Loucy (cell line): ENCODE results near the gene LSM12.

ENCODE experiments used
- H2AFZ ChIP-seq: fragments of 200-600 bp; sonication (generic); 2 replicates; pipeline ENCODE4 v1.6.0; 2016; ENCODE audit warnings: antibody characterized with exemption, mild to moderate bottlenecking, low read length, moderate library complexity
- H3F3A ChIP-seq: fragments of 200-600 bp; 2 replicates; pipeline ENCODE4 v1.6.0; 2016; ENCODE audit warnings: antibody characterized with exemption, low read depth, mild to moderate bottlenecking
- H3K27me3 ChIP-seq: fragments of 200-600 bp; sonication (generic); 2 replicates; pipeline ENCODE4 v1.6.1; 2014; ENCODE audit warnings: low read length, mild to moderate bottlenecking; ENCODE audit not compliant: insufficient read depth, poor library complexity, severe bottlenecking
- H3K36me3 ChIP-seq: fragments of 200-600 bp; sonication (generic); 2 replicates; pipeline ENCODE4 v1.6.1; 2016; ENCODE audit warnings: low read length; ENCODE audit not compliant: insufficient read depth
- H3K4me1 ChIP-seq: fragments of 200-600 bp; sonication (generic); 2 replicates; pipeline ENCODE4 v1.5.1; 2014; ENCODE audit warnings: low read length, mild to moderate bottlenecking; ENCODE audit not compliant: insufficient read depth, poor library complexity, severe bottlenecking
- H3K4me2 ChIP-seq: fragments of 200-600 bp; sonication (generic); 2 replicates; pipeline ENCODE4 v1.6.0; 2014; ENCODE audit warnings: antibody characterized with exemption, low read length, low read depth, mild to moderate bottlenecking; ENCODE audit not compliant: poor library complexity, severe bottlenecking
- H3K4me3 ChIP-seq: fragments of 200-600 bp; sonication (generic); 2 replicates; pipeline ENCODE4 v1.5.1; 2014; ENCODE audit warnings: low read length, mild to moderate bottlenecking, mixed read lengths; ENCODE audit not compliant: poor library complexity, severe bottlenecking
- H3K79me2 ChIP-seq: fragments of 200-600 bp; sonication (generic); 2 replicates; pipeline ENCODE4 v1.6.1; 2014; ENCODE audit warnings: low read length; ENCODE audit not compliant: insufficient read depth
- H3K9ac ChIP-seq: fragments of 200-600 bp; sonication (generic); 2 replicates; pipeline ENCODE4 v1.6.0; 2014; ENCODE audit warnings: mild to moderate bottlenecking, low read depth, low read length, moderate library complexity; ENCODE audit not compliant: poor library complexity, severe bottlenecking
- H3K9me2 ChIP-seq: fragments of 200-600 bp; sonication (generic); replicated peaks from 2 replicates; pipeline ENCODE4 v1.6.1; 2016; ENCODE audit warnings: low read depth, low read length, mixed read lengths
- H3K9me3 ChIP-seq: fragments of 200-600 bp; sonication (generic); 2 replicates; pipeline ENCODE4 v1.6.1; 2014; ENCODE audit warnings: mild to moderate bottlenecking, antibody characterized with exemption, low read length, low read depth; ENCODE audit not compliant: insufficient read depth
- H4K20me1 ChIP-seq: fragments of 200-600 bp; sonication (generic); 2 replicates; pipeline ENCODE4 v1.6.0; 2014; ENCODE audit warnings: antibody characterized with exemption, low read length, mild to moderate bottlenecking; ENCODE audit not compliant: insufficient read depth, poor library complexity, severe bottlenecking
- CTCF ChIP-seq: fragments of 200-600 bp; sonication (generic); conservative IDR thresholded peaks from 2 replicates; pipeline ENCODE4 v1.5.1; 2014; ENCODE audit warnings: mild to moderate bottlenecking, antibody characterized with exemption, low read length
- EZH2phosphoT487 ChIP-seq: fragments of 200-600 bp; IDR thresholded peaks from 2 replicates; pipeline ENCODE4 v1.6.1; 2018; ENCODE audit warnings: antibody characterized with exemption, mild to moderate bottlenecking, moderate library complexity, borderline replicate concordance

LSM12 gene

GRCh38 chr17:44033861-44034408 is 32.5 kb downstream of the LSM12 start:
- Histone ChIP-seq H3K79me2 (no peaks in the 10 kb centered on the region), H4K20me1 (peaks cover 4% of the 10 kb centered on the region), H3F3A (no peaks in the 10 kb centered on the region), H3K36me3 (peaks cover 59% of the 10 kb centered on the region; the same call in 1 of the 2 replicates), H3K4me1 (no peaks in the 10 kb centered on the region), H3K9me3 (no peaks in the 10 kb centered on the region), H3K4me2 (no peak overlapping the region), H3K9ac (no peak overlapping the region), H3K9me2 (no peaks in the 10 kb centered on the region), H3K27me3 (no peaks in the 10 kb centered on the region), H2AFZ (no peak overlapping the region), H3K4me3 (no peak overlapping the region)
- TF ChIP-seq EZH2phosphoT487: no peak
- TF ChIP-seq CTCF: no peak

- Histone ChIP-seq H3K36me3 (peaks cover 29% of the 10 kb centered on the region; the same call in 1 of the 2 replicates), H3K9me3 (no peaks in the 10 kb centered on the region), H3K4me2 (no peak overlapping the region), H4K20me1 (no peaks in the 10 kb centered on the region), H3F3A (no peaks in the 10 kb centered on the region), H3K27me3 (no peaks in the 10 kb centered on the region), H3K9me2 (no peaks in the 10 kb centered on the region), H3K9ac (no peak overlapping the region), H2AFZ (no peak overlapping the region), H3K79me2 (no peaks in the 10 kb centered on the region), H3K4me3 (no peak overlapping the region), H3K4me1 (no peaks in the 10 kb centered on the region)
- TF ChIP-seq CTCF (no peak), EZH2phosphoT487 (no peak)
Observed at GRCh38 chr17:44030482-44030881, 36.0 kb downstream of the LSM12 start.

GRCh38 chr17:44029736-44030135 is 36.7 kb downstream of the LSM12 start:
- Histone ChIP-seq H3K27me3 (no peaks in the 10 kb centered on the region), H3K9ac (no peak overlapping the region), H3K9me2 (no peaks in the 10 kb centered on the region), H3K9me3 (no peaks in the 10 kb centered on the region), H3K4me2 (no peak overlapping the region), H3K79me2 (no peaks in the 10 kb centered on the region), H3K36me3 (peaks cover 29% of the 10 kb centered on the region; the same call in 1 of the 2 replicates), H3F3A (no peaks in the 10 kb centered on the region), H3K4me1 (no peaks in the 10 kb centered on the region), H2AFZ (no peak overlapping the region), H3K4me3 (no peak overlapping the region), H4K20me1 (no peaks in the 10 kb centered on the region)
- TF ChIP-seq CTCF (no peak), EZH2phosphoT487 (no peak)
